Rectal smooth muscle tissue (tissue), 1 donor: ENCODE measurements around the gene ALDH3B1.

Source experiments
- H3K27ac ChIP-seq: one replicate; pipeline ENCODE4 v1.7.0; 2013; ENCODE audit warnings: low read depth, low read length, inconsistent platforms
- H3K27me3 ChIP-seq: one replicate; pipeline ENCODE4 v1.7.0; 2013; ENCODE audit warnings: low read length; ENCODE audit not compliant: control insufficient read depth, insufficient read depth
- H3K36me3 ChIP-seq: one replicate; pipeline ENCODE4 v1.7.0; 2013; ENCODE audit warnings: low read length; ENCODE audit not compliant: control insufficient read depth, insufficient read depth
- H3K4me1 ChIP-seq: one replicate; pipeline ENCODE4 v1.7.0; 2013; ENCODE audit warnings: low read length; ENCODE audit not compliant: control insufficient read depth, insufficient read depth
- H3K4me3 ChIP-seq: one replicate; pipeline ENCODE4 v1.7.0; 2013; ENCODE audit warnings: low read length
- H3K9ac ChIP-seq: one replicate; pipeline ENCODE4 v1.7.0; 2013; ENCODE audit warnings: low read length

ALDH3B1 gene

DNA sequence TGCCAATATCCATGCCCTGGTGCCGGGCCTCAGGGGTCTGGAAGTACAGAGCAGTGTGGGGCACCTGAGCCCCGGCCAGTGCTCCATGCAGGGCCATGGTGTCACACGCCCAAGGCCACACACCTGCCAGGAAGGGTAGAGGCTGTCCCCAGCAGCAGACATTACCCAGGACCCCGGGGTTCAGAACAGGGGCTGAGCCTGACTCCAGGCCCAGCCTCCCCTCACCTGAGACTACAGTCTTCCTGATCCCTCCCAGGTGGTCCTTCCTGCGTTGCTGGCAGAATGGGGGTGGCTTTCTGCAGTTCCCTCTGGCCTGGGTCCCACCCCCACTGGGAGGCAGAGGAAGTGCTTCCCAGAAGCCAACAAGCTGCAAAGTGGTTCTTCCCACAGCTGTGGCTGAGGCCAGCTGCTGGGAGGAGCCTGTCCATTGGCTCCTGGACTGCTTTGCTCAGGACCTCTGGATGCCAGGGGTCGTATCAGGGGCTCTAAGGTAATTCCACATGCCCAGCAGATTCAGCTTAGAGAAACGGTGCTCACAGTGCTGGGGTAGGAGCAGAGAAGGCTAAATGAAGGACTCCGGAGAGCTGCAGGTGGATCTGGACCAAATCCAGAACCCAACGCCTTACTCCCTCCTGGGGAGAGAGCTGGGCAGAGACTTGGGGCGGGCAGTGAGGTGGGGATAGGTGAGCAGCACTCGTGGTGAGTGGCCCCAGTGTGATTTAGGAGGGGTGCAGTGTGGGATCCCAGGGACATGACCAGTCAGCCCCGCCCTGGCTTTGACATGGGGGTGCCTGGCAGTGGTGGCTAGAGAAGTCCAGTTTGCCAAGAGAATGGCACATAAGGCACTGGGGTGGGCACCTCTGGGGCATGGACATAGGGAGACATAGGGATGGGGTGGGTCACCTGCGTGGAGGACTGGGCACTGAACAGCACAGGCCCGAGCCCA, 41.3 kb downstream of the ALDH3B1 start:
- H3K4me1 ChIP-seq: no peaks in the 10 kb centered on the region
- no peak overlapping the region for H3K4me3 ChIP-seq
- H3K27me3 ChIP-seq: no peaks in the 10 kb centered on the region
- no peak overlapping the region for H3K27ac ChIP-seq
- H3K36me3 ChIP-seq: peaks cover 36% of the 10 kb centered on the region
- no peak overlapping the region for H3K9ac ChIP-seq

GRCh38 chr11:68052137-68052873, 42.2 kb downstream of the ALDH3B1 start:
- H3K27ac ChIP-seq: no peak overlapping the region
- peaks cover 36% of the 10 kb centered on the region for H3K36me3 ChIP-seq

DNA sequence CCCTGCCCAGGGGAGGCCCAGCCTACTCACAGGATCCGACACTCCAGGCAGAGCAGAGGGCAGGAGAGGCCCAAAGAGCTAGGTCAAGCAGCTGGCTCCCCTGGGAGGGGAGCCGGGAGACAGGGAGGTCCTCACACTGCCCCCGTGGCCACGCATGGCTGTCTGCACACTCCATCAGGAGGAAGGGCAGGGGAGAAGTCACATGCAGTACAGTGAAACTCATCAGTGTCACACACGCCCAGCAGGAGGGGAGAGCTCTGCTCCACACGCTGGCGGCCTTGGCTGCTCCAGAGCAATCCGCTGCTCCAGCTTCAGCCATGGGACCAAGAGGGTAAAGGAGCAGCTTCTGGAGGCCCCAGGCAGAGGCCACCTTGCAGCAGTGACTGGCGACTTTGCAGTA, 43.0 kb downstream of the ALDH3B1 start:
- Histone ChIP-seq H3K36me3 (peaks cover 32% of the 10 kb centered on the region), H3K27ac (no peak overlapping the region), H3K27me3 (no peaks in the 10 kb centered on the region), H3K4me3 (no peak overlapping the region), H3K4me1 (no peaks in the 10 kb centered on the region), H3K9ac (no peak overlapping the region)

More at GRCh38 chr11:68052137-68052873, 42.2 kb downstream of the ALDH3B1 start:
- no peaks in the 10 kb centered on the region for H3K4me1 ChIP-seq
- H3K9ac ChIP-seq: no peak overlapping the region
- H3K4me3 ChIP-seq: no peak overlapping the region
- no peaks in the 10 kb centered on the region for H3K27me3 ChIP-seq

DNA sequence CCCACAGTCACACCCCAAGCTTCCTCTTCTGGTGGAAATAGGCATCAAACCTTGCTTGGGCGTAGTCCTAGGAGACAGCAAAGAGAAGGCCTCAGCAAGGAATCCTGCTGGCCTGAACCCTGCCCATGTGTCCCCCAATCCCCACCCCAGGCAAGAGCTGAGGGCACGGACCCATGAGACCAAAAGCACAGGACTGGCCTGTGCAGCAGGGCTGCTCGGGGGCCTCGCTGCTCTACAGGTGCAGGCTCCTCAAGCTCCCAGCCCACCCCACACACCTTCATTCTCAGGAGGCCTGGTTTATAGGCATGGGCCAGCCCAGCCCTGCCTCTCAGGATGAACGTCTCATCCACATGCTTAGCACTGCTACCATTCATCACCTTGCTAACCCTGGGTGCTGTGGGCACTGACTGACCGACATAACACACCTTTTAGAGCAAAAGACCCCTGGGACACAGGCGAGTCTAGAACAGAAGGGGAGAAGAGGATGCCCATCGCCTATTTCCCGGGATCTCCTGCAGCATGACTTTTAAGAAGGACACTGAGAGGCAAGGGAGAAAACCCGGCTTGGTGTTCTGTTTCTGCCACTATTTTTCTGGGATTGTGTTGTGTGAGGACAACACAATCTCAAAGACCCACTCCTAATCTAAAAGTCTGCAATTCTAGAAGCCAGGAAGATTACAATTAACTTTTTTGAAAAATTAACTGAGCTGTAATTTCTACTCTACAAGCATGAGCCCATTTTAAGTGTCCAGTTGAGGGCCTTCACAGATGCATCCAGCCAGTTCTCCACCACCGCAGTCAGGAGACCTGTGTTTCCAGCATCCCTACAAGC, 44.1 kb downstream of the ALDH3B1 start:
- Histone ChIP-seq H3K4me1 (no peaks in the 10 kb centered on the region), H3K27ac (no peak overlapping the region), H3K27me3 (no peaks in the 10 kb centered on the region), H3K4me3 (no peak overlapping the region), H3K9ac (no peak overlapping the region), H3K36me3 (peaks cover 26% of the 10 kb centered on the region)

- no peak overlapping the region for H3K9ac ChIP-seq
- no peak overlapping the region for H3K4me3 ChIP-seq
- H3K4me1 ChIP-seq: no peaks in the 10 kb centered on the region
- H3K36me3 ChIP-seq: peaks cover 21% of the 10 kb centered on the region
- no peak overlapping the region for H3K27ac ChIP-seq
- H3K27me3 ChIP-seq: no peaks in the 10 kb centered on the region
These were observed 46.5 kb downstream of the ALDH3B1 start for GRCh38 chr11:68056317-68057285.

GRCh38 chr11:68057807-68058206, 47.7 kb downstream of the ALDH3B1 start:
- H3K27me3 ChIP-seq: no peaks in the 10 kb centered on the region
- no peak overlapping the region for H3K27ac ChIP-seq
- no peak overlapping the region for H3K9ac ChIP-seq
- H3K4me1 ChIP-seq: no peaks in the 10 kb centered on the region
- peaks cover 24% of the 10 kb centered on the region for H3K36me3 ChIP-seq
- H3K4me3 ChIP-seq: no peak overlapping the region

GRCh38 chr11:68061508-68061907, 51.4 kb downstream of the ALDH3B1 start:
- Histone ChIP-seq H3K27ac (no peak overlapping the region), H3K27me3 (no peaks in the 10 kb centered on the region), H3K36me3 (peaks cover 24% of the 10 kb centered on the region), H3K4me1 (no peaks in the 10 kb centered on the region), H3K9ac (no peak overlapping the region), H3K4me3 (no peak overlapping the region)

DNA sequence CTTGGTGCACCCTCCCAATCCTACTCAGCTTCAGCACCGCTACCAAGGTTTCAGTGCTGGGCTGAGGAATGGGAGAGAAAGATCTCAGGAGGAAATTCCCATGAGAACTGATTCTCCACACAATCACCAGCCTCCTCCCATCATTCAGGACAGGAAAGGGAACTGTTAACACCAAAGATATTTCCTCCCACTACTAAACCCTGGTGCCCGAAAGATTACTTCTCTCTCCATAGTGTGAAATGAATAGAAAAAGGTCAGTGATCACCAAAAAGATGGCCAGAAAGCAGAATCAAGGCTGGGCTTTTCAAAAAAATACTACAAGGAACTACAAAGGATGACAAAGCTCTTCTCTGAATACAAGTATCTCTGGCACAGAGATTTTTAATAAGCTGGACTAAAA, 54.8 kb downstream of the ALDH3B1 start:
- Histone ChIP-seq H3K4me1 (no peaks in the 10 kb centered on the region), H3K27me3 (no peaks in the 10 kb centered on the region), H3K27ac (no peak overlapping the region), H3K36me3 (peaks cover 35% of the 10 kb centered on the region), H3K9ac (no peak overlapping the region), H3K4me3 (no peak overlapping the region)

DNA sequence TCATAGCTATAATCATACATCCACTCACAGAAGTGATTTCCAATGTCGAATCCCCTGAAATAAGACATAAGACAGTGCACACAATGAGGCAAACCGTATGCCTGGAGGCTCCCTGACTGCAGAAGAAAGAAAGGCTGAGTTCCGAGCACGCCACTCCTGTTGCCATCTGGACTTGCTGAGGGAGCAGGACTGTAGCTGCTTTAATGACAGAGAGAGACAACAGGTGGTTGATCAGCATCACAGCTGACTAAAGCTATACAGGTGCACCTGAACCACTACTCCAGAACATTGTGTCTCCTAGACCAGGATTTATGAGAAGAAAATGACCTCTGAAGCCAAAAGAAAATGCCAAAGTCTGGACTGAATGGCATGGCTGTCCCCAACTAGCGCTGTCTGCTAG, 55.7 kb downstream of the ALDH3B1 start:
- no peak overlapping the region for H3K4me3 ChIP-seq
- H3K4me1 ChIP-seq: no peaks in the 10 kb centered on the region
- no peak overlapping the region for H3K27ac ChIP-seq
- no peaks in the 10 kb centered on the region for H3K27me3 ChIP-seq
- H3K36me3 ChIP-seq: peaks cover 39% of the 10 kb centered on the region
- no peak overlapping the region for H3K9ac ChIP-seq

DNA sequence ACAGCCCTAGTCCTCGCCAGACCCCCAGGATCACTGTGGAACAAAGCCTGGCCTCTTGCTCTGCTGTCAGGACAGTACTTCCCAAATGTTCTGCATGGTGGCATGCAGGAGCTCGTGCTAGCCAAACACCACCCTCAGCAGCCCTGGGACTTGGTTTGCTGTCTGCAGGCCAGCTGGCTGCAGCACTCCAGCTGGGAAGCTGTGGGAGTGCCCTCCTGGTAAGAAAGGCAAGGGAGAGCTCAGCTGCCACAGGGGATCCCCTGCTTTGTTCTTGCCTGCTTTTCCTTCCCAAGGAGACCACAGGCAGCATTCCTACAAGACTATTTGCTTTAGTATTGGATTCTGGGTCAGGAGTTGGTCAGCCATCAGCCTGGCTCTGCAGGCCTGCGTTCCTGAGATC, 56.6 kb downstream of the ALDH3B1 start:
- Histone ChIP-seq H3K9ac (no peak overlapping the region), H3K4me3 (no peak overlapping the region), H3K27ac (no peak overlapping the region), H3K27me3 (no peaks in the 10 kb centered on the region), H3K4me1 (no peaks in the 10 kb centered on the region), H3K36me3 (peaks cover 33% of the 10 kb centered on the region)

- Histone ChIP-seq H3K36me3 (peaks cover 23% of the 10 kb centered on the region), H3K4me3 (no peak overlapping the region), H3K27me3 (no peaks in the 10 kb centered on the region), H3K27ac (no peak overlapping the region), H3K9ac (no peak overlapping the region), H3K4me1 (no peaks in the 10 kb centered on the region)
These were observed 57.9 kb downstream of the ALDH3B1 start for GRCh38 chr11:68067991-68068390.
